ENCODE data around the gene NTSR1. TPM values are rescaled to one million over a fixed set of nuclear protein-coding genes. Genes with fewer than 3 reads are reported as not detected.
A peak's percentile ranks its signal among the peaks of the same experiment; 100 is the strongest.

The NTSR1 gene
- total RNA-seq, 5 donors from 2014 or later (not counting 1 experiment from before 2014, with no cell fraction given) = 0.33 to 0.63 (median 0.53) TPM; not detected in 2

GRCh38 chr20:62770916-62771315 is 62.3 kb downstream of the NTSR1 start:
- Mint-ChIP-seq H3K27ac (no peak overlapping the region), H3K9me3 (no peaks in the 10 kb centered on the region), H3K4me3 (no peak overlapping the region), H3K4me1 (peaks cover 38 to 62% (median 49%) of the 10 kb centered on the region in 3 donors), H3K27me3 (no peaks in the 10 kb centered on the region), H3K36me3 (no peaks in the 10 kb centered on the region)
- WGBS (ENCODE audit: insufficient coverage) = 91% methylated on average over 14 of the region's 14 CpGs
- CTCF ChIA-PET = no interaction called here
- H3K4me1 ChIP-seq (ENCODE audit: control insufficient read depth in 1 of 2, extremely low read depth in 1 of 2, insufficient read depth in 2 of 2, low read length in 2 of 2) = peaks cover 15 to 50% of the 10 kb centered on the region in 2 experiments
- H3K27me3 ChIP-seq (replicated peaks in 1 of 2; ENCODE audit: control insufficient read depth in 2 of 2, extremely low read depth in 1 of 2, insufficient read depth in 2 of 2, low read length in 1 of 2) = peaks cover 0 to 8% of the 10 kb centered on the region in 2 experiments
- POLR2A ChIA-PET = no interaction called here
- ATAC-seq (replicated peaks in 1 of 4) (no peak), DNase-seq (no peak)
- no peak overlapping the region for H3K27ac ChIP-seq (ENCODE audit: low read length)
- no peaks in the 10 kb centered on the region for H3K36me3 ChIP-seq (ENCODE audit: control insufficient read depth in 2 of 2, extremely low read depth in 1 of 2, insufficient read depth in 1 of 2, low read length in 1 of 2)
- H3K9me3 ChIP-seq = no peaks in the 10 kb centered on the region
- no peak overlapping the region for H3K4me3 ChIP-seq (ENCODE audit: control insufficient read depth in 1 of 2, extremely low read depth in 1 of 2, low read length in 1 of 2)

GRCh38 chr20:62771396-62772102 is 62.9 kb downstream of the NTSR1 start:
- Histone ChIP-seq H3K27ac (ENCODE audit: low read length) (no peak overlapping the region), H3K27me3 (replicated peaks in 1 of 2; ENCODE audit: control insufficient read depth in 2 of 2, extremely low read depth in 1 of 2, insufficient read depth in 2 of 2, low read length in 1 of 2) (peaks cover 0 to 4% of the 10 kb centered on the region in 2 experiments), H3K4me3 (ENCODE audit: control insufficient read depth in 1 of 2, extremely low read depth in 1 of 2, low read length in 1 of 2) (no peak overlapping the region), H3K4me1 (ENCODE audit: control insufficient read depth in 1 of 2, extremely low read depth in 1 of 2, insufficient read depth in 2 of 2, low read length in 2 of 2) (peaks cover 22 to 57% of the 10 kb centered on the region in 2 experiments), H3K36me3 (ENCODE audit: control insufficient read depth in 2 of 2, extremely low read depth in 1 of 2, insufficient read depth in 1 of 2, low read length in 1 of 2) (no peaks in the 10 kb centered on the region), H3K9me3 (no peaks in the 10 kb centered on the region)
- no peaks in the 10 kb centered on the region for H3K27me3 Mint-ChIP-seq
- ChIA-PET POLR2A (no interaction called here), CTCF (no interaction called here)
- no peaks in the 10 kb centered on the region for H3K36me3 Mint-ChIP-seq
- no peak for ATAC-seq (replicated peaks in 1 of 4)
- no peaks in the 10 kb centered on the region for H3K9me3 Mint-ChIP-seq
- peak overlapping the region in 1 of 3 donors; percentile 32 for H3K4me3 Mint-ChIP-seq
- 85% methylated on average over 17 of the region's 25 CpGs for WGBS (ENCODE audit: insufficient coverage)
- no peak overlapping the region for H3K27ac Mint-ChIP-seq
- H3K4me1 Mint-ChIP-seq = peaks cover 44 to 69% (median 54%) of the 10 kb centered on the region in 3 donors
- DNase-seq = no peak

- Mint-ChIP-seq H3K4me1 (peaks cover 46 to 71% (median 60%) of the 10 kb centered on the region in 3 donors), H3K27ac (no peak overlapping the region), H3K9me3 (no peaks in the 10 kb centered on the region), H3K36me3 (no peaks in the 10 kb centered on the region), H3K27me3 (no peaks in the 10 kb centered on the region), H3K4me3 (peak overlapping the region in 1 of 3 donors; percentile 32)
- Histone ChIP-seq H3K27ac (ENCODE audit: low read length) (no peak overlapping the region), H3K9me3 (no peaks in the 10 kb centered on the region), H3K27me3 (replicated peaks in 1 of 2; ENCODE audit: control insufficient read depth in 2 of 2, extremely low read depth in 1 of 2, insufficient read depth in 2 of 2, low read length in 1 of 2) (no peaks in the 10 kb centered on the region), H3K36me3 (ENCODE audit: control insufficient read depth in 2 of 2, extremely low read depth in 1 of 2, insufficient read depth in 1 of 2, low read length in 1 of 2) (no peaks in the 10 kb centered on the region), H3K4me3 (ENCODE audit: control insufficient read depth in 1 of 2, extremely low read depth in 1 of 2, low read length in 1 of 2) (no peak overlapping the region), H3K4me1 (ENCODE audit: control insufficient read depth in 1 of 2, extremely low read depth in 1 of 2, insufficient read depth in 2 of 2, low read length in 2 of 2) (peaks cover 23 to 60% of the 10 kb centered on the region in 2 experiments)
- DNase-seq = no peak
- POLR2A ChIA-PET = no interaction called here
- CTCF ChIA-PET = no interaction called here
- WGBS (ENCODE audit: insufficient coverage) = 93% methylated on average over 22 of the region's 23 CpGs
- no peak for ATAC-seq (replicated peaks in 1 of 4)
Observed at GRCh38 chr20:62772103-62772611, 63.5 kb downstream of the NTSR1 start.

- peaks cover 23 to 64% of the 10 kb centered on the region in 2 experiments for H3K4me1 ChIP-seq (ENCODE audit: control insufficient read depth in 1 of 2, extremely low read depth in 1 of 2, insufficient read depth in 2 of 2, low read length in 2 of 2)
- ChIA-PET POLR2A (no interaction called here), CTCF (no interaction called here)
Observed at GRCh38 chr20:62772619-62772989, 64.0 kb downstream of the NTSR1 start.

GRCh38 chr20:62772990-62773844 is 64.6 kb downstream of the NTSR1 start:
- ChIA-PET POLR2A (no interaction called here), CTCF (no interaction called here)
- Histone ChIP-seq H3K4me1 (ENCODE audit: control insufficient read depth in 1 of 2, extremely low read depth in 1 of 2, insufficient read depth in 2 of 2, low read length in 2 of 2) (peaks cover 23 to 70% of the 10 kb centered on the region in 2 experiments), H3K9me3 (no peaks in the 10 kb centered on the region), H3K27me3 (replicated peaks in 1 of 2; ENCODE audit: control insufficient read depth in 2 of 2, extremely low read depth in 1 of 2, insufficient read depth in 2 of 2, low read length in 1 of 2) (no peaks in the 10 kb centered on the region), H3K4me3 (ENCODE audit: control insufficient read depth in 1 of 2, extremely low read depth in 1 of 2, low read length in 1 of 2) (no peak overlapping the region), H3K27ac (ENCODE audit: low read length) (no peak overlapping the region), H3K36me3 (ENCODE audit: control insufficient read depth in 2 of 2, extremely low read depth in 1 of 2, insufficient read depth in 1 of 2, low read length in 1 of 2) (no peaks in the 10 kb centered on the region)
- Mint-ChIP-seq H3K9me3 (no peaks in the 10 kb centered on the region), H3K4me3 (peak overlapping the region in 1 of 3 donors; percentile 32), H3K4me1 (peaks cover 45 to 67% (median 64%) of the 10 kb centered on the region in 3 donors), H3K27ac (peak overlapping the region; percentile 27 to 34), H3K36me3 (no peaks in the 10 kb centered on the region), H3K27me3 (no peaks in the 10 kb centered on the region)
- WGBS (ENCODE audit: insufficient coverage) = 73% methylated on average over 14 of the region's 19 CpGs
- ATAC-seq (replicated peaks in 1 of 4) = no peak
- DNase-seq = no peak

More at GRCh38 chr20:62772619-62772989, 64.0 kb downstream of the NTSR1 start:
- Mint-ChIP-seq H3K4me1 (peaks cover 45 to 71% (median 60%) of the 10 kb centered on the region in 3 donors), H3K27me3 (no peaks in the 10 kb centered on the region), H3K27ac (peak overlapping the region; percentile 23 to 34), H3K36me3 (no peaks in the 10 kb centered on the region), H3K9me3 (no peaks in the 10 kb centered on the region), H3K4me3 (peak overlapping the region in 1 of 3 donors; percentile 32)
- ATAC-seq (replicated peaks in 1 of 4) (no peak), DNase-seq (no peak)
- Histone ChIP-seq H3K36me3 (ENCODE audit: control insufficient read depth in 2 of 2, extremely low read depth in 1 of 2, insufficient read depth in 1 of 2, low read length in 1 of 2) (no peaks in the 10 kb centered on the region), H3K4me3 (ENCODE audit: control insufficient read depth in 1 of 2, extremely low read depth in 1 of 2, low read length in 1 of 2) (no peak overlapping the region), H3K27me3 (replicated peaks in 1 of 2; ENCODE audit: control insufficient read depth in 2 of 2, extremely low read depth in 1 of 2, insufficient read depth in 2 of 2, low read length in 1 of 2) (no peaks in the 10 kb centered on the region), H3K9me3 (no peaks in the 10 kb centered on the region), H3K27ac (ENCODE audit: low read length) (no peak overlapping the region)
- 95% methylated on average over 9 of the region's 11 CpGs for whole genome bisulfite sequencing (ENCODE audit: insufficient coverage)

GRCh38 chr20:62773845-62774714 is 65.4 kb downstream of the NTSR1 start:
- Mint-ChIP-seq H3K27ac (peak overlapping the region; percentile 92 to 93), H3K27me3 (no peaks in the 10 kb centered on the region), H3K4me1 (peaks cover 45 to 63% (median 63%) of the 10 kb centered on the region in 3 donors), H3K9me3 (no peaks in the 10 kb centered on the region), H3K36me3 (no peaks in the 10 kb centered on the region), H3K4me3 (peak overlapping the region in 1 of 3 donors; percentile 70)
- peaks cover 23 to 67% of the 10 kb centered on the region in 2 experiments for H3K4me1 ChIP-seq (ENCODE audit: control insufficient read depth in 1 of 2, extremely low read depth in 1 of 2, insufficient read depth in 2 of 2, low read length in 2 of 2)
- no peak overlapping the region for H3K4me3 ChIP-seq (ENCODE audit: control insufficient read depth in 1 of 2, extremely low read depth in 1 of 2, low read length in 1 of 2)
- DNase-seq = no peak
- no peaks in the 10 kb centered on the region for H3K27me3 ChIP-seq (replicated peaks in 1 of 2; ENCODE audit: control insufficient read depth in 2 of 2, extremely low read depth in 1 of 2, insufficient read depth in 2 of 2, low read length in 1 of 2)
- H3K9me3 ChIP-seq = no peaks in the 10 kb centered on the region
- peak overlapping the region; percentile 94 for H3K27ac ChIP-seq (ENCODE audit: low read length)
- no peaks in the 10 kb centered on the region for H3K36me3 ChIP-seq (ENCODE audit: control insufficient read depth in 2 of 2, extremely low read depth in 1 of 2, insufficient read depth in 1 of 2, low read length in 1 of 2)
- no peak for ATAC-seq (replicated peaks in 1 of 4)
- 88% methylated on average over 18 of the region's 29 CpGs for WGBS (ENCODE audit: insufficient coverage)
- ChIA-PET CTCF (interaction anchor here in 1 of 2 donors (0.7 kb wide), 1 partner anchor 18 kb away, joined by 12 read pairs; no protein-coding TSS in a partner anchor), POLR2A (no interaction called here)
